PC-3 (cell line): Measurements from ENCODE around the gene PCDH19. TPM values are rescaled to one million over a fixed set of nuclear protein-coding genes. Genes with fewer than 3 reads are reported as not detected.

Source experiments
- ATAC-seq: fragments of 200-7000 bp; cut with Tn5 transposase; 2 replicates; pipeline ENCODE4 v1.9.1; 2020; ENCODE audit warnings: mild to moderate bottlenecking, moderate library complexity
- BruUV-seq: library from RNA; stranded (reverse); fragments of 400-500 nt; replicated peaks from 2 replicates; lab custom pipeline; 2021; lab: Mats Ljungman, UMichigan
- CTCF ChIA-PET: fragments of 300-600 bp; sonication (Branson Sonifier 250); formaldehyde crosslinking; loops from one replicate; lab custom pipeline; 2022; ENCODE audit warnings: antibody characterized with exemption; lab: Charles Lee
- POLR2A ChIA-PET: fragments of 300-600 bp; sonication (Branson Sonifier 250); formaldehyde crosslinking; loops from one replicate; lab custom pipeline; 2022; ENCODE audit warnings: antibody characterized with exemption; ENCODE audit not compliant: unreplicated experiment; lab: Charles Lee
- DNase-seq: peaks from one replicate; pipeline ENCODE4 v3.0.0-alpha.2; 2015
- H2AFZ ChIP-seq: fragments of 300-600 bp; sonication (generic); 2 replicates; pipeline ENCODE4 v1.6.0; 2016; ENCODE audit warnings: antibody characterized with exemption, low read length
- H3F3A ChIP-seq: fragments of 300-600 bp; sonication (generic); one replicate; pipeline ENCODE4 v1.6.0; 2017; ENCODE audit warnings: antibody characterized with exemption, low read length, control low read depth, mild to moderate bottlenecking; ENCODE audit not compliant: unreplicated experiment
- H3K27ac ChIP-seq: fragments of 300-600 bp; sonication (generic); 2 replicates; pipeline ENCODE4 v1.5.1; 2016; ENCODE audit warnings: mild to moderate bottlenecking, low read length
- H3K27me3 ChIP-seq: fragments of 300-600 bp; sonication (generic); 2 replicates; pipeline ENCODE4 v1.6.1; 2016; ENCODE audit warnings: low read length, mixed read lengths
- H3K36me3 ChIP-seq: fragments of 300-600 bp; sonication (generic); 2 replicates; pipeline ENCODE4 v1.6.1; 2016; ENCODE audit warnings: low read depth, mixed run types, low read length, mixed read lengths
- H3K4me1 ChIP-seq: fragments of 300-600 bp; sonication (generic); 2 replicates; pipeline ENCODE4 v1.5.1; 2016; ENCODE audit warnings: low read length; ENCODE audit not compliant: insufficient read depth
- H3K4me2 ChIP-seq: fragments of 300-600 bp; sonication (generic); 2 replicates; pipeline ENCODE4 v1.6.0; 2016; ENCODE audit warnings: low read length
- H3K4me3 ChIP-seq: fragments of 300-600 bp; sonication (generic); 2 replicates; pipeline ENCODE4 v1.5.1; 2016; ENCODE audit warnings: mild to moderate bottlenecking, low read length, mixed read lengths
- H3K79me2 ChIP-seq: fragments of 300-600 bp; sonication (generic); 2 replicates; pipeline ENCODE4 v1.6.1; 2017; ENCODE audit warnings: low read length, mixed read lengths
- H3K9ac ChIP-seq: fragments of 300-600 bp; sonication (generic); 2 replicates; pipeline ENCODE4 v1.6.0; 2016; ENCODE audit warnings: mild to moderate bottlenecking, low read length
- H3K9me2 ChIP-seq: fragments of 300-600 bp; sonication (generic); replicated peaks from 2 replicates; pipeline ENCODE4 v1.6.1; 2016; ENCODE audit warnings: mixed run types, low read length, mixed read lengths
- H3K9me3 ChIP-seq: fragments of 300-600 bp; sonication (generic); 2 replicates; pipeline ENCODE4 v1.6.1; 2016; ENCODE audit warnings: low read length, mixed read lengths
- H4K20me1 ChIP-seq: fragments of 300-600 bp; sonication (generic); 2 replicates; pipeline ENCODE4 v1.6.1; 2016; ENCODE audit warnings: low read length, mixed read lengths
- EZH2 ChIP-seq: fragments of 300-600 bp; sonication (generic); IDR thresholded peaks from one replicate; pipeline ENCODE4 v1.6.1; 2017; ENCODE audit warnings: antibody characterized with exemption, mild to moderate bottlenecking, low read length; ENCODE audit not compliant: unreplicated experiment
- EZH2phosphoT487 ChIP-seq: fragments of 300-600 bp; sonication (generic); IDR thresholded peaks from 2 replicates; pipeline ENCODE4 v1.6.1; 2018; ENCODE audit warnings: mild to moderate bottlenecking, antibody characterized with exemption, low read length, borderline replicate concordance
- intact Hi-C: fragments of 100-400 bp; cut with micrococcal nuclease; formaldehyde crosslinking; loops from 2 replicates; pipeline ENCODE4 v1.9.0; 2023
- total RNA-seq: library from RNA; depleted of rRNA; stranded (reverse); fragments of >200 nt; gene quantifications from 2 replicates; pipeline ENCODE4 v1.2.3, GENCODE V29; 2014
- TF ChIP-seq, protein P1 (sequence below): fragments of 300-600 bp; sonication (generic); conservative IDR thresholded peaks from 2 replicates; pipeline ENCODE4 v1.5.1; 2017; ENCODE audit warnings: antibody characterized with exemption, low read depth, mild to moderate bottlenecking, low read length

PCDH19 gene
- total RNA-seq, 1 experiment from 2014 or later = not detected

DNA sequence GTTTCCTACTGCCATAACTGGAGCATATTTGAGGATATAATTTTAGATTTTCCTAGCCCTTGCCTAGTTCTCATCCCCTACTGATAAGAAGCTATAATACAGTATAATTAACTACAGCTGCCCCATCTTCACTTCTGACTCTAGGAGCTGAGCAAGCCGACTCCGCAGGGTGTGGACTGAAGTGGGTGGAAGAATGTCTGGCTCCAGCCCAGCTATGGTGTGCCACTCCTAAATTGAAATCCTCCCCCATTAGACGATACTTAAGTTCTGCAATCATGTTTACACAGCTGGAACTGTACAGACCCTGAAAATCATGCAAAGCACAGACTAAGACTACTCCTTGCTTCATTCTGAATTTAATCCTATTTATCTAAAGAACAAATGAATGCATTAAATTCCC is 93.1 kb downstream of the PCDH19 start:
- H3K36me3 ChIP-seq = no peaks in the 10 kb centered on the region
- no peak overlapping the region for H3K27ac ChIP-seq
- no peaks in the 10 kb centered on the region for H3K9me2 ChIP-seq
- DNase-seq (no peak), ATAC-seq (no peak)
- intact Hi-C loops = no loop called here
- no peak overlapping the region for H3K4me3 ChIP-seq
- BruUV-seq = no TSS peak
- H3F3A ChIP-seq = no peaks in the 10 kb centered on the region
- CTCF ChIA-PET = no interaction called here
- TF ChIP-seq EZH2phosphoT487 = no peak
- TF ChIP-seq EZH2 = no peak
- TF ChIP-seq, protein P1, sequence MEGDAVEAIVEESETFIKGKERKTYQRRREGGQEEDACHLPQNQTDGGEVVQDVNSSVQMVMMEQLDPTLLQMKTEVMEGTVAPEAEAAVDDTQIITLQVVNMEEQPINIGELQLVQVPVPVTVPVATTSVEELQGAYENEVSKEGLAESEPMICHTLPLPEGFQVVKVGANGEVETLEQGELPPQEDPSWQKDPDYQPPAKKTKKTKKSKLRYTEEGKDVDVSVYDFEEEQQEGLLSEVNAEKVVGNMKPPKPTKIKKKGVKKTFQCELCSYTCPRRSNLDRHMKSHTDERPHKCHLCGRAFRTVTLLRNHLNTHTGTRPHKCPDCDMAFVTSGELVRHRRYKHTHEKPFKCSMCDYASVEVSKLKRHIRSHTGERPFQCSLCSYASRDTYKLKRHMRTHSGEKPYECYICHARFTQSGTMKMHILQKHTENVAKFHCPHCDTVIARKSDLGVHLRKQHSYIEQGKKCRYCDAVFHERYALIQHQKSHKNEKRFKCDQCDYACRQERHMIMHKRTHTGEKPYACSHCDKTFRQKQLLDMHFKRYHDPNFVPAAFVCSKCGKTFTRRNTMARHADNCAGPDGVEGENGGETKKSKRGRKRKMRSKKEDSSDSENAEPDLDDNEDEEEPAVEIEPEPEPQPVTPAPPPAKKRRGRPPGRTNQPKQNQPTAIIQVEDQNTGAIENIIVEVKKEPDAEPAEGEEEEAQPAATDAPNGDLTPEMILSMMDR = no peak
- H3K4me2 ChIP-seq = no peak overlapping the region
- no peaks in the 10 kb centered on the region for H4K20me1 ChIP-seq
- no peaks in the 10 kb centered on the region for H3K79me2 ChIP-seq
- no peaks in the 10 kb centered on the region for H3K9me3 ChIP-seq
- H2AFZ ChIP-seq = no peak overlapping the region
- POLR2A ChIA-PET = no interaction called here
- H3K27me3 ChIP-seq = no peaks in the 10 kb centered on the region
- no peaks in the 10 kb centered on the region for H3K4me1 ChIP-seq
- H3K9ac ChIP-seq = no peak overlapping the region

DNA sequence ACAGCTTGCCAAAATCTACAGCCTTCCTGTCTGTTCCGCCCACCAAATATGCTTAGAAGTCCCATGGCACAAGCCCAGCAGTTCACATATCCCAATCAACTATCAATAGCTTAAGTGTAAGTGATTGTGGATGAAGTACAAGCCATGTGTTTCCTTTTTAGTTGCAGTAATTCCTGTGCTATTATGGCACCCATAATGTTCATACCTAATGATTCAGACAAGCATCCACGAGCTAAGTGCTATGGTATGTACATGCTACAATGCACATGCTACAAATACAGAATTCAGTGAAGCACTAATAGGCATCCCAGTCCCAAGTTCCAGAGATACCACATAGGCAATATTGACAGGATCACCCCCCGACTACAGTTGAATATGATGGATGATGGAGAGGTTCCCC is 94.5 kb downstream of the PCDH19 start:
- BruUV-seq = no TSS peak
- Histone ChIP-seq H3F3A (no peaks in the 10 kb centered on the region), H3K9me3 (no peaks in the 10 kb centered on the region), H3K36me3 (no peaks in the 10 kb centered on the region), H3K27me3 (no peaks in the 10 kb centered on the region), H3K4me2 (no peak overlapping the region), H2AFZ (no peak overlapping the region), H3K79me2 (no peaks in the 10 kb centered on the region), H3K9me2 (no peaks in the 10 kb centered on the region), H3K27ac (no peak overlapping the region), H4K20me1 (no peaks in the 10 kb centered on the region), H3K4me1 (no peaks in the 10 kb centered on the region), H3K9ac (no peak overlapping the region), H3K4me3 (no peak overlapping the region)
- CTCF ChIA-PET = no interaction called here
- ATAC-seq = no peak
- intact Hi-C loops = no loop called here
- TF ChIP-seq EZH2 (no peak), EZH2phosphoT487 (no peak)
- TF ChIP-seq, protein P1 = no peak
- no peak for DNase-seq
- POLR2A ChIA-PET = no interaction called here

DNA sequence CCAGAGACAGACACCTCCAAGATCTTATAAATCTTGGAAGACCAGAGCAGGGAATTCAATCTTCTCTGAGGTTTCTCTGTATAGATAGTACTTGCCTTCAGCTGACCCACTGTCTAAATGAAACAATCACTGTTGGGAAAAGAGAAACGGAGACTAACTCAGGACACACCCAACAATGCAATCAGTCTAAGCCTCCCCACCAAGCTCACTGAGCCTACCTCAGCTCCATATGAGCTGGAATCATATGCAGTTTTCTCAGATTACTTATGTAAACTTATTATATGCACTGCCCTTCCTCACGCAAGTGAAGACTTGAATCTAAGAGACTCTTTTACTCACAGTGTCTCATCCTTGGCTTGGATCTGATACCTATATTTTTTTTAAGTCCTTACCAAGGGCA is 110.5 kb downstream of the PCDH19 start:
- no peak for DNase-seq
- POLR2A ChIA-PET = no interaction called here
- Histone ChIP-seq H3K27me3 (no peaks in the 10 kb centered on the region), H3K4me2 (no peak overlapping the region), H3K9me2 (no peaks in the 10 kb centered on the region), H3K4me3 (no peak overlapping the region), H3K4me1 (no peaks in the 10 kb centered on the region), H3K9ac (no peak overlapping the region), H4K20me1 (no peaks in the 10 kb centered on the region), H3K27ac (no peak overlapping the region), H3F3A (no peaks in the 10 kb centered on the region), H2AFZ (no peak overlapping the region), H3K79me2 (no peaks in the 10 kb centered on the region), H3K9me3 (no peaks in the 10 kb centered on the region), H3K36me3 (no peaks in the 10 kb centered on the region)
- no peak for ATAC-seq
- intact Hi-C loops = no loop called here
- CTCF ChIA-PET = no interaction called here
- TF ChIP-seq EZH2 (no peak), EZH2phosphoT487 (no peak)
- TF ChIP-seq, protein P1 = no peak
- no TSS peak for BruUV-seq
